Stimulated activated CD4-positive, alpha-beta T cell treated with anti-CD3 and anti-CD28 coated beads, Interleukin-4, amount 100 ng/mL, for 24 hours (primary cell): Measurements from ENCODE around the gene COL15A1.
A peak's percentile ranks its signal among the peaks of the same experiment; 100 is the strongest.

Experiments used
- DNase-seq: peaks from one replicate; pipeline ENCODE4 v3.0.0-alpha.2; 2020

COL15A1 gene

DNA sequence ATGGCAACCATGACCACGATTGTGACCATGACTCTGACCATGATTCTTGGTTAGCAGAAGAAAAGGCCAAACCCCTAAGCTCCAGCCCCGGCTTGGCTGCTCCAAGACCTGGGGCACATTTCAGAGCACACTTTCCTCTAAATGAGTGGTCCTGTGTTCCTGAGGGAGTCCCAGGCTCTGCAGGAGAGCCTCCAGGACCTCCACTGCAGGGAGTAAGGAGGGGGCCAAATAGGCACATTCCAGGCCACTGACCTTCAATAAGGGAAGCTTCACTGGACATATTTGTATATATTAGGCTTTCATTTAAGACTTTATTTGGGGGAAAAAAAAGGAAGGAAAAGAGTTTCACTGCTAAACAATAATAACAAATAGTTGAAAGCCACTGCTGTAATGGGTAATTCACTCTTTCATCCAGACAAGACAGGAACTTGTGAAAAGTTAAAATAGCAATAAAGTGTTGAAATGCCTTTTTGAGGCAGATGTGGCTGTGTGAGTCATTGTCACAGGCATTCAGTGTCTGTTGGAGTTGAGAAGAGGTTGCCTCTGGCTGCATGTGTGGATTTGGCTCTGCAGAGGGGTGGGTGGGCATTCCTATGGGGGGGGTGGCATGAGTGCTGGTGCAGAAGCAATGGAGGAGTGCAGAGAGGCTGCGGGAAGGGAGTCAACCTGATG is 97.3 kb downstream of the COL15A1 start:
- no peak for DNase-seq

DNA sequence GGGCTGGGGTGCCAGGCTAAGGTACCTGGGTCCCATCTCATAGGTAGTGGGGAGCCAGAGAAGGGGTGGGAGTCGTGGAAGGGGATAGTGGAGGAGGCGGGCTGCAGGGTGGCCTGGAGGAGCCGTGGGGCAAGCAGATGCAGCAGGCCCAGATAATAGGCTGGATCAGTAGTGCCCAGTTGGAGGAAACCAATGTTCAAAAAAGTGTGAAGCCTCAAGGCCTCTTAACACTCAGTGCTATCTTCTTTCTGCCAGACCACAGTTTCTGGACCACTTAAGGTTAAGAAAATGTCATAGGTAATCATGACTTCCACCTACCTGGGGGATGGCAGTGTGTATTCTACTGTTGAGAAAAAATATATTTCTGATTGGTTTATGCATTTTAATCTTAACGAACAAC is 97.9 kb downstream of the COL15A1 start:
- no peak for DNase-seq

DNA sequence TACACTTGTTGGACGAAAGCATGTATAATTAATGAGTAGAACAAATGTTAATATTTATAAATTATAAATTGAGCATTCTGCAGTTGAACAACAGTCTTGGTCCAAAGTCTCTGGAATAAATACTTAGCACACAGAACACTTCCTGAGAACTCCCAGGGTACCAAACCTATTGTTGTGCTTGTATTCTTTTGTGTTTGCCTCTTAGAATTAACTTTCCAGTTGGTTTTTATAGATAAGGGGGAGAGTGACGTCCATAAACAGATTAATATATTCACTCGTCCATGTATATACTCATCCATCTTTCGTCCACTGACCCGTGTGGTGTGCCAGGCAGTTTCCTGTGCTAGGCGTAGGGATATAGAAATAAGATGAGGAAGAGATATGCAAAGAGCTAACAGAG is 98.9 kb downstream of the COL15A1 start:
- DNase-seq = no peak

DNA sequence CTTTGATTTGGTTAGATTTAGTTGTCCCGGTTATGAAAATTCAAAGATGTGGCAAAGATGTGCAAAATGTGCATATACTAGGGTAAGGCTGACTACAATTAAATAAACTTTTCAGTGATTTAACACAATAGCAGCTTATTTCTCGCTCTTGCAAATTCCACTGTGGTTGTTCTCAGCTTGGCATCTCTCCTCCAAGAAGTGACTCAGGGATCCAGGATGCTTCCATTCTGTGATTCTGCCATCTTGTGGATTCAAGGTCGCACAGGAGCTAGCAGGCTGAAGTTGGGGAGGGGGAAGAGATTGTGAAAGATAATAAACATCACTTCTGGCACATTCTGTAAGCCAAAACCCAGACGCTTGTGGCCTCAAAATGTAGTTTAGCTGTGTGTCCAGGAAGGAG is 101.1 kb downstream of the COL15A1 start:
- no peak for DNase-seq

DNA sequence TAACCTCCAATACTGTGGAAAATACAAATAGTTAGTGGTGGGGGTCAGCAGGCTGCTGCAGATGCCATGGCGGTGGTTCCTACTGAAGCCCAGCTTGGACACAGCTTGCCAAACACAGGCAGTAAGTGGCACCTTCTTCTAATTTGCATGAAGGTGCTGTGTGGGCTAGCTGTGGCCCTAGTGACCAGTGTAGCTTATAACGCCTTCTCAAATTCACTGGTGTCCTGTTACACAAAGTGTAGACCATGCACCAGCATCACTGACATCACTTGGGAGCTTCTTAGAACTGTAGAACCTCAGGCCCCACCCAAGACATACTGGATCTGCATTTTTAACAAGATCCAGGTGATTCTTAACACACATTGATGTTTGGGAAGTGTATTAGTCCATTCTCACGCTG is 102.4 kb downstream of the COL15A1 start:
- DNase-seq = no peak

DNA sequence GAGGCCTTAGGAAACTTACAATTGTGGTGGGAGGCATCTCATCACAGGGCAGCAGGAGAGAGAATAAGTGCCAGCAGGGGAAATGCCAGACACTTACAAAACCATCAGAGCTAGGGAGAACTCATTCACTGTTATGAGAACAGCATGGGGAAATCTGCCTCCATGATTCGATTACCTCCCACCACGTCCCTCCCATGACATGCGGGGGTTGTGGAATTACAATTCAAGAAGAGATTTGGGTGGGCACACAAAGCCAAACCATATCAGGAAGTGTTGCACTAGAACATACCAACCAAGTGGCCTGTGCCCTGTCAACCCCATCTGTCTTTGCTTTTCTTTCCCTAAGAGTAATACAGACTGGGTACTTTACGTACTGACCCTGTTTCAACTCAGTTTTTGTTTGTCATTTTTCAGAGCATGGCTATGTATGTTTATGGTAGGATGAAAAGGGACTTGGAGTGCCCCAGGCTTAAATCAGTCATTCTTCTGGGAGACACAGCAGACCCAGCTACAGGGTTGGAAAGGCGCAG is 102.9 kb downstream of the COL15A1 start:
- DNase-seq = no peak

DNA sequence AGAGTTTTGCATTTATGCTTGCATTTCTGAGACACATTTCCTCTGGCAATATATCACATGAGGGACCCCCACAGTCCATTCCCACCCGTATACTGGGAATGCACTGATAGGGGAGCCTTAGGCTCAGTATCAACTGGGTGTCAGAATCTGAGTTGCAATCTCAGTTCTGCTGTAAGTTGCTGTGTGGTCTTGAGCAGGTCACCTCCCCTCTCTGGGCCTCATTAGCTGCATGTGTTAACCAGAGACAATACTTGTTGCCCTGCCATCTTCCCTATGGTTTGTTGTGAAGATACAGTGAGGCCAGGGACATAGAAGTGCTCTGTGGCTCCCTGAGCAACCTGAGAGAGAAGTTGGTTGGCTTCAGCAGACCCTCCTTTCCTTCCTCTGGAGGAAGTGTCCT is 105.5 kb downstream of the COL15A1 start:
- no peak for DNase-seq

DNA sequence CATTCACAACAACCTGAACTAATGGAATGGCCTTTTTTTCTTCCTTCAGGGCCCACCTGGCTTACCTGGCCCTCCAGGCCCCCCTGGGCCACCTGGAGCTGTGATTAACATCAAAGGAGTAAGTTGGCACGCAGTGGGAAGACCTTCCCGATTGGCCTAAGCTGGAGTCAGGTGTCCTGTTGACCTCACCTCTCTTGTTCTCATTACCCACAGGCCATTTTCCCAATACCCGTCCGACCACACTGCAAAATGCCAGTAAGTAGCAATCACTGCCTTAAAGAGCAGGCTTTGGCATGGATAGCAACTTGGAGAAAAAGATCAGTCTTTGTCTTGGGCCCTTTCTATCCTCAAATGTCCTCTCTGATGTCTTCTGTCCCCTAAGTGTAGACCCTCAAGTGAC is 105.9 kb downstream of the COL15A1 start:
- no peak for DNase-seq

DNA sequence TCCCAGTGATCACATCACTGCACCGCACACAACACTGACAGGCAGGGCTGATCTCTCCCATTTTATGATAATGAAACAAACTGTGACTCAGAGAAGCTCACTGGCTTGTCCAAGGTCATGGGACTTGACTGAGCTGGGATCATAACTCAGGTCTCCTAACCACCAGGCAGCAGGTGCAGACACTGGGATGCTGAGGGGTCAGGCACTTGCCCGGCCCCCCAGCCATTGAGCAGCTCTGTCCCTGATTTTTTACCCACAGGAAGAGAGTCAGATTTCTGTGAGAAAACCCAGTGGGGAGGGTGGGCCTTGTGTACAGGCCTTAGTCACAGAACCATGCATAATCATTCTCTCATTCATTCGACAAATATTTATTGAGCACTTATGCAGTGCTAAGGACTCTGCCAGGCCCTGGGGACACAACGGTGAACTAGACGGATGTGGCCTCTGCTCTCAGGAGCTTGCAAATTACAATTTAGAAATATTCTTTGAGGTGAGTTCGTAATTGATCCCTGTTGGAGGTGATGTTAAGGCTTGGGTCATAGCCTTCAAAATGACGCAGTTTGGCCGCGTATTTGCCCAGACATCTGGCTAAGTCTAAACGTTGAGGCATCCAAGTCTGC is 106.7 kb downstream of the COL15A1 start:
- no peak for DNase-seq

DNA sequence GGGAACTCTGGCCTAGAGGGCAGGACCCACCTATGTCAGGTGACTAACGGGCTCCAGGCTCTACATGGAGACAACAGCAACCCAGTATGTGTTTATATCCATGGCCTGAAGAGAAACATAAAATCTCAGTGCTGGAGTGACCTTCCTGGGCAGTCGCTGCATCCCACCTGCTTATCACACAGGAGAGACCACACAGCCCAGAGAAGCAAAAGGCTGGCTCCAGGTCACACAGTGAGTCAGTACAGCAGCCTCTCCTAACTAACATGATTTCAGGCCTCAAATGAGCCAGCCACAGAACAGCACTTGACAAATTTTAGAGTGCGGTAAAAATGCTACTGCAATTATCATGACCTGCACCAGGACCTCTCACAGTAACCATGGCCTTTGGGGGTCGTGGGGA is 107.2 kb downstream of the COL15A1 start:
- no peak for DNase-seq

DNA sequence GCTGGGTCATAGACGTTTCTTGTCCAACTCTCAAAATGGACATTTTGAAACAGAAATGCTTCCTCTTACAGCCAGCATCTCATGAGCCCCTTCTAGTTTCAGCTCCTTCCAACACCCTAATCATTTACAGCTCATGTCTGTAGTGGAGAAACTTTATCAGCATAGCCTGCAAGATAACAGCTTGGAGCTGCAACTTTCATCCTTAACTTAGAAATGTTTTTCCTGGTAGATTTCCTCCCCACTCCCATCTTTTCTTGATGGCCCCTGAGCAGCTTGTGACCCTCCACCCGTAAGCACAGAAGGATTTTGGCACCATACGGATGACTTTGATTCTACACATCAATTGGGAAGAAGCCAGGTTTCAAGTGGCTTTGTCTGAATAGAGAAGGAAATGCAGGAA is 107.7 kb downstream of the COL15A1 start:
- DNase-seq = no peak

DNA sequence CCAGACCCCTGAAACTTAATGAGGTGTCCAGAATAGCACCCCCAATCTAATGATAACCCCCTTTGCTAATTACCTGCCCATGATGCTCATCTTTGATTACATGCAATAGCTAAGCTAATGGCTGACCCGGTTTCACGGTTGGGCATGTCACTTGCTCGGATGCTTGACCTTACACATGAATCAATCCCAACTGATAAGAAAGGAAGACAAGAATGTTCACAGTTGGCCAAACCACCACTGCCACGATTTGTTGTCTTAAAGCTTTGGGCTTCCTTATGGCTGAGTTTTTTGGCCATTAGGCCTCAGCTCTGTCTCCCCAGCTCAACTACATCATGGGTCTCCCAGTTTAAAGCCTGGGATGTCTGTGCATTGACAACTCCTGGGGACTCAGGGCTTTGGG is 108.1 kb downstream of the COL15A1 start:
- no peak for DNase-seq

DNA sequence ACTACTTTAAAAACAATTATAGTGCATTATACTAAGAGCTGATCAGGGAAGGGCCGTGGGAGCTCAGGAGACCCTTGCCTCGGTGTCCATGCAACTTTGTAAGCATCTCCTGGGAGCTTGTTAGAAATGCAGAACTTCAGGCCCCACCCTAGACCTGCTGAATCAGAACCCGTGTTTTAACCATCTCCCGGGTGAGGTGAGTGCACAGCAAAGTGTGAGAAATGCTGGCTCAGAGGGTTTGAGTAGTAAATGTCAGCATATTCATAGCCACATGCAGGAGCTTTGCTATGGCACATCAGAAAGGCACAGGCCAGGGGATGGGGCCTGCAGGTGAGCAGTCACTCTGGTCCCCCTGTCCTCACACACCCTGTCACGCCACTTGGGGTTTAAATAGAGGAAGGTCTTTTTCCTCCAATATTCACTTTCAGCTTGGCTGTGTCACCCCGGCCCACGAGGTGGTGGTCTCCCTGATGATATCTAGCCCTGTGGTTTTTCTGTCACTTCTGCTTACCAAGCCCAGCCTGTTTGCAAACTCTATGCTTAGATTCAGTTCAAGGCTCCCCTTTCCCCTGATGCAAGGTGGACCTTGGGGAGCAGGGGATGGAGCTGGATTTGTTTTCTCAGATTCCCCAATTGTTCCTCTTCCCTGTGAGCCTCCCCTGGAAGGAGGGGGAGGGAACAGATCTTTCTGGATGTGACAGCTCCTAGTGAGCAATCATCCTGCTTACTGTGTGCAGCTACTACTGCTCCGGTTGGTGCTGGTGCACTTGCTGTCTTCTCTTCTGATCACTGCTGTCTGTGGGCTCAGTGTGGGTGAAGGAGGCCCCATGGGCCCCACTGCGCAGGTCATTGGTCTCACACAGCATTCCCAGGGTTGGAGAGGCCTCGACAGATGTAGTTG is 109.4 kb downstream of the COL15A1 start:
- no peak for DNase-seq

DNA sequence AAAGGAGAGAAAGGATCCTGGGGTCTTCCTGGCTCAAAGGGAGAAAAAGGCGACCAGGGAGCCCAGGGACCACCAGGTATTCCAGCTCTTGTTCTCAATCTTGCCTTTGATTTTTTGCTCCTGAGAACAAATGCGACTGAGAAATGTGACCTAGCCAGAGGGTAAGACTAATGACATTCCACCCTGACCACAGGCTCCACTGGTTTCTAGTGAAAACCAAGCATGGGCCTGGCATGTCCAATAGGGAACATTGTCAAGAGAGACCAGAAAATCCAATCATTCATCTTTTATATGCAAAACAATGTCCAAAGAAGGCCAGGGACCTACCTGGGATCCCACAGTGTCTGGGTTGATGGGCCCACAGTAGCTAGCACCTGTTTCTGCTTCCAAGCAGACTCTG is 110.9 kb downstream of the COL15A1 start:
- DNase-seq = no peak

DNA sequence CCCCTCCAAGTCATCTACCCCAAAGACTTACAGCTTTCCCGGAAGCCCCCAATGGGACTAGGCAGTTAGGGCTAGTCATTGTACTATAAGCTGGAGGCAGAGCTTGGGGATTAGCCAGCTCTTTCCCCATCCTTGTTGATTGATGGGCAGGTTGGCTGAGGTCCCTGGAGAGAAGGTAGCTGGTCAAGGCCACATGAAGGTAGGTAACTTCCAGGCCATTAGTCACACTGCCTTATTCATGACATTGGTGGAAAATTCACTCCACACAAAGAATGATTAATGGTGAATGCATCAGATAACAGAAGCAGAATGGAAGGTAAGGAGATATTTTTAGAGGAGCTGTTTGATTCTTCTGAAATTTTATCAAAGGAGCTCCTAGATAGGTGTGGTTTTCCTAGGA is 111.7 kb downstream of the COL15A1 start:
- no peak for DNase-seq

DNA sequence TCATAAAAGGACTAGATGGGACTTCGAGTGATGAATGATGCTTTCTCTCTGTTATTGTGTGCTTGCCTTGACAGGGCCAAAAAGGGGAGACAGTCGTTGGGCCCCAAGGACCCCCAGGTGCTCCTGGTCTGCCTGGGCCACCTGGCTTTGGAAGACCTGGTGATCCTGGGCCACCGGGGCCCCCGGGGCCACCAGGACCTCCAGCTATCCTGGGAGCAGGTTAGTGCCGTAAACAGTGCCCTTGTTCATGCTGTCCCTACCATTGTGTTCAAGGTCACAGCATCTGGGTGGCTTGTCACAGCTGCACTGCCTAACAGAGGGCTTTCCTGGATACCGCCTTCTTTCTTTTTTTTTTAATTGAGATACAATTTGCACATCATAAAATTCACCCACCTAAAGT is 112.5 kb downstream of the COL15A1 start:
- no peak for DNase-seq

DNA sequence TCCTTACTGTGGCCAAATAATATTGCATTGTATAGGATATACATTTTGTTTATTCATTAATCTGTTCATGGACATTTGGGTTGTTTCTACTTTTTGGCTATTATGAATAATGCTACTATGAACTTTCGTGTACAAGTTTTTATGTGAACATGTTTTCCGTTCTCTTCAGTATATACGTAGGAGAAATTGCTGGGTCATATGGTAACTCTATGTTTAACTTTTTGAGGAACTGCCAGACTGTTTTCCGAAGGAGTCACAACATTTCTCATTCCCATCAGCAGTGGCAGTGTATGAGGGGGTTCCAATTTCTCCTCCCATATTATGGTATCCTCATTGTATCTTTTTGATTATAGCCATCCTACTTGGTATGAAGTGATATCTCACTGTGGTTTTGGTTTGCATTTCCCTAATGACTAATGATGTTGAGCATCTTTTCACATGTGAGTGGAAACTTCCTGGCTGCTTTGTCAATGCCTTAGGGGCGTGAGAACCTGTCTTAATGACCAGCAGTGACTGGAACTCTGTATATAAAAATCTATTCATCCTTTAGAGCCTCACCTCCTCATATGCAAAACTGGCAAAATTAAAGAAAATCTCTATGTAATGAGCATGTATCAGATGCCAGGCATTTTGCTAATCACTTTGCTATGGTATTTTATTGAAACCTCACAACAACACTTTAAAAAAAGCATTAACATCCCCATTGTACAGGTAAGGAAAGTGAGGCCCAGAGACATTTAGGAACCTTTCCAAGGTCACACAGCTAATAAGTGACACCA is 113.4 kb downstream of the COL15A1 start:
- peak; percentile 41 for DNase-seq

DNA sequence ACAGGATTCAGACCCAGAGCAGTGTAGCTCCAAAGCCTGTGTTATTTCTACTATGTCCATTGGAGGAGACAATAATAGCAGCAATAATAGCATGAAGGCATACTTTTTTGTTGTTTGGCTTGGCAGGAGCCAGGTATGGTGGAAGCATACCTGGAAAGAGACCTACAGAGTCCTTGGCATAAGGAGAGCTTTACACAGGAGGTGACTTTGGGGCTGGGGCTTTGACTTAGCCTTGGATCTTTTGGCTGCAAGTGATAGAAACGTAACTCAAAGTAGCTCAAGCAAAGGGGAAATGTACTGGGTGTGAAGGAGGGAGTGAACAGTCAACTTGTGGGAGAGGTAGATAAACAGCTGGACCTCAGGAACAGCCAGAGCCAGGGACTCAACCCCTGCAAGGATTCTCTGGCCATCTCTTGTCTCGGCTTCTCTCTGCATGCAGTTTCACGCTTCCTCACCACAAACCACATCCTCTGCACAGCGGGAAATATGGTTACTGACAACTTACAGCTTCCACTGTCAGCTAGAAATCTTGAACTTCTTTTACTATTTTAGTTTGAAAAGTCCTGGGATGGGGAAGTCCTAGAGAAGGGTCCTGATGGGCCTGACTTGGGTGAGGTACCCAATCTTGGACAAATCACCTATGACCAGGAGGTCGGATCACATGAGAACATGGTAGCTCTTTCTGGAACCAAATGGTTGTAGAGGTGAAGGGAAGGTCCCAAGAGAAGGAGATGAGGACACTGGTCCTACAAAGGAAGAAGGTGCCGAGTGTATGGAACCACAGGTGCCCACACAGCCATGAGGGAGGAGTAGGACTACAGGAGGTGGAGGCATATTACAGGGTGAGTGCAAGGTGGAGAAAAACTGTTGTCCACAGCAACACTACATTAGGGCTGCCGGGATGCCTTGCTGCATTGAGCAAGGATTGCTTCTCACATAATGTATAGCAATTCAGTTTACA is 114.2 kb downstream of the COL15A1 start:
- peak; percentile 66 for DNase-seq

DNA sequence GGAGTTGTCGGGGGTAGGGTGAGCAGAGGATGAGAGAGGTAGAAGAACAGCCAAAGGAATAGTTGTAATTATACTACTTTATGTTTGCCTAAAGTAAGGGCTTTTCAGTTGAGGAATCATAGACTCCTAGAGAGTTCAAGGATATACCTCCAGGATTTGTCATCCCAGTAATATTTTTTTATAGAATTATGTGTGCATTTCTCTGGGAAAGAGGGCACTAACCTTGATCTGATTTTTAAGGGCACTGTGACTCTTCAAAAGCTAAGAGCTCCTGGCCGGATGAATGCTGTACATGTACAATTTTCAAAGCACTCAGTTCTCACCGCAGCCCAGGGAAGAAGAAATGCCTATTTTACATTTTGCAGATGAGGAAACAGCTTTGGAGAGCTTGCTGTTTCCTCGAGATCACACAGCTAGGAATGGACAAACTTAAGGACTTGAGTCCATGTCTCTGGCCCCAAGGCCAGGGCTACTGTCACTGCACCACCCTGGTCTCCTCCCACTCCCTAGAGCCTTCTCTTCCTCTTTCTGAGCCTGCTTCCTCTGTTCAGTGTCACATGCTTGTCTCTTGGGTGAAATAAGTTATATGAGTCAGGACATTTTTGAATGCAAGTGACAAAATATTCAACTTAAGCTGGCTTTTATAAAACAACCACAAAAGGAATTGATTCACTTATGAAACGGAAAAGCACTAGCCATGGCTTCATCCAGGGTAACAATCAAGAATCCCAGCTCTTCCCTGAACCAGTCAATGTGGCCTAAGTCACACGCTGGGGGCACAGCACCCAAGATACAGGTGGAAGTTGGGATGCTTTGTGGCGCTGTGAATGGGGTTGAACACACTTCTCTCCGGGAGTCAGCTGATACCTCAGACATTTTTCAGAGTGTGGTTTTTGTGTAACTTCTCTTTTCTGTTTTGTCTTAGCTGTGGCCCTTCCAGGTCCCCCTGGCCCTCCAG is 115.5 kb downstream of the COL15A1 start:
- DNase-seq = no peak

DNA sequence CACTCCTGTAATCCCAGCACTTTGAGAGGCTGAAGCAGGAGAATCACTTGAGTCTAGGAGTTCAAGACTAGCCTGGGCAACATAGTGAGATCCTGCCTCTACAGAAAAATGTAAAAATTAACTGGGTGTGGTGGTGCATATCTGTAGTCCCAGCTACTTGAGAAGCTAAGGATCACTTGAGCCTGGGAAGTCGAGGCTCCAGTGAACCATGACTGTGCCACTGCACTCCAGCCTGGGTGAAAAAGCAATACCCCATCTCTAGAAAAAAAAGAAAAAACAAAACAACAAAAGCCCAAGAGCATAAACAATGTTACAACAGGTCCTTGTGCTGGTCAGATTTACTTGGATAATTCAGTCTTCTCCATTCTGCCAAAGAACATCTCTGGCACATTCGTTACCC is 116.9 kb downstream of the COL15A1 start:
- no peak for DNase-seq

DNA sequence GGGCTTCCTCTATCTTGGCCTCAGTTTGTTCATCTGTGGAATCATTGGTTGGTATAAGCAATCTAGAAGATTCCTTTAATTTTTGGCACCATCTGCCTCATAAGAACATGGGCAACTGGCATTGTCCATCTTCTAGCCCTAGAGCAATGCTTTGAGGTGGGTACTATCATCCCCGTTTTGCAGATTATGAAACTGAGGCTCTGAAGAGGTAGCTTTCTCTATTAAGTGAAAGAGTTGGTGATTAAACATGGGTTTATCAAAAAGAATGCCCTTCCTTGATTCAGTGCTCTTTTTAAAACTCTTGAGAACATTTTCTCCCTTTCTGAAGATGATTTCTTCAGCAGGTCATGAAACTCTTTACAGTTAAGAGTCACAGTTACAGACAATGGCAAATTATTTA is 118.8 kb downstream of the COL15A1 start:
- DNase-seq = no peak
